Trophoblast cell (in vitro differentiated cells and primary cell): ENCODE data around the gene HAL.

Experiments
- DNase-seq, 2 donors: peaks; one replicate each; pipeline ENCODE4 v3.0.0-alpha.2; 2016
- H2AFZ ChIP-seq: 2 replicates; pipeline ENCODE4 v1.6.1; 2013; ENCODE audit warnings: low read length, moderate library complexity, mild to moderate bottlenecking; ENCODE audit not compliant: insufficient read depth, poor library complexity
- H2AK5ac ChIP-seq: 2 replicates; pipeline ENCODE4 v1.6.1; 2013; ENCODE audit warnings: mild to moderate bottlenecking, low read length
- H2BK120ac ChIP-seq: 2 replicates; pipeline ENCODE4 v1.6.1; 2013; ENCODE audit warnings: low read length, mild to moderate bottlenecking, moderate library complexity; ENCODE audit not compliant: insufficient read depth, poor library complexity
- H2BK12ac ChIP-seq: 2 replicates; pipeline ENCODE4 v1.6.1; 2013; ENCODE audit warnings: mild to moderate bottlenecking, low read length, moderate library complexity
- H2BK5ac ChIP-seq: 2 replicates; pipeline ENCODE4 v1.6.1; 2013; ENCODE audit warnings: low read length, low read depth, moderate library complexity, mild to moderate bottlenecking; ENCODE audit not compliant: poor library complexity
- H3K14ac ChIP-seq: 2 replicates; pipeline ENCODE4 v1.6.1; 2013; ENCODE audit warnings: mild to moderate bottlenecking, low read length
- H3K18ac ChIP-seq: 2 replicates; pipeline ENCODE4 v1.6.1; 2013; ENCODE audit warnings: mild to moderate bottlenecking, low read length
- H3K23ac ChIP-seq: 2 replicates; pipeline ENCODE4 v1.6.1; 2013; ENCODE audit warnings: low read length
- H3K27ac ChIP-seq: 2 replicates; pipeline ENCODE4 v1.5.1; 2013; ENCODE audit warnings: low read depth, mild to moderate bottlenecking, inconsistent platforms, low read length, moderate library complexity
- H3K27me3 ChIP-seq: 2 replicates; pipeline ENCODE4 v1.6.1; 2013; ENCODE audit warnings: inconsistent platforms, mild to moderate bottlenecking, low read length, moderate library complexity; ENCODE audit not compliant: insufficient read depth
- H3K36me3 ChIP-seq, 2 experiments: 1 replicate in 1 of 2; 2 replicates in 1 of 2; pipeline ENCODE4 v1.6.1; 2013; ENCODE audit warnings: low read length in 2 of 2, mild to moderate bottlenecking in 2 of 2, moderate library complexity in 1 of 2; ENCODE audit not compliant: insufficient read depth in 2 of 2, control insufficient read depth in 1 of 2
- H3K4ac ChIP-seq: 2 replicates; pipeline ENCODE4 v1.6.1; 2013; ENCODE audit warnings: low read depth, mild to moderate bottlenecking, low read length, moderate library complexity
- H3K4me1 ChIP-seq, 2 experiments: 1 replicate in 1 of 2; 2 replicates in 1 of 2; pipeline ENCODE4 v1.6.1; 2013; ENCODE audit warnings: low read length in 2 of 2, mild to moderate bottlenecking in 2 of 2, moderate library complexity in 1 of 2; ENCODE audit not compliant: insufficient read depth in 2 of 2, control insufficient read depth in 1 of 2
- H3K4me2 ChIP-seq: 2 replicates; pipeline ENCODE4 v1.6.1; 2013; ENCODE audit warnings: inconsistent platforms, mild to moderate bottlenecking, low read length, moderate library complexity
- H3K4me3 ChIP-seq: 2 replicates; pipeline ENCODE4 v1.5.1; 2013; ENCODE audit warnings: mild to moderate bottlenecking, low read depth, low read length, inconsistent platforms
- H3K79me1 ChIP-seq: one replicate; pipeline ENCODE4 v1.6.1; 2013; ENCODE audit warnings: low read length
- H3K79me2 ChIP-seq: 2 replicates; pipeline ENCODE4 v1.6.1; 2013; ENCODE audit warnings: low read length, mild to moderate bottlenecking; ENCODE audit not compliant: control insufficient read depth, insufficient read depth, poor library complexity
- H3K9ac ChIP-seq: 2 replicates; pipeline ENCODE4 v1.6.1; 2013; ENCODE audit warnings: mild to moderate bottlenecking, low read length
- H3K9me3 ChIP-seq: 2 replicates; pipeline ENCODE4 v1.6.1; 2013; ENCODE audit warnings: low read depth, mild to moderate bottlenecking, control low read depth, inconsistent platforms, low read length; ENCODE audit not compliant: insufficient read depth
- H4K12ac ChIP-seq: 2 replicates; pipeline ENCODE4 v1.6.1; 2013; ENCODE audit warnings: low read depth, mild to moderate bottlenecking, low read length, moderate library complexity
- H4K8ac ChIP-seq: 2 replicates; pipeline ENCODE4 v1.6.1; 2013; ENCODE audit warnings: low read depth, mild to moderate bottlenecking, low read length, moderate library complexity
- H4K91ac ChIP-seq: one replicate; pipeline ENCODE4 v1.6.1; 2013; ENCODE audit warnings: low read depth, mild to moderate bottlenecking, low read length, moderate library complexity
- WGBS: extraction: QIAGEN DNeasy Blood & Tissue Kit; methylation state at CpG from one replicate; pipeline ENCODE4 v1.1.7; 2013; ENCODE audit warnings: missing lambda C conversion rate; ENCODE audit not compliant: insufficient read length, insufficient coverage; ENCODE audit errors: extremely low coverage; 5-methylcytosine and 5-hydroxymethylcytosine counted together

The HAL gene

DNA sequence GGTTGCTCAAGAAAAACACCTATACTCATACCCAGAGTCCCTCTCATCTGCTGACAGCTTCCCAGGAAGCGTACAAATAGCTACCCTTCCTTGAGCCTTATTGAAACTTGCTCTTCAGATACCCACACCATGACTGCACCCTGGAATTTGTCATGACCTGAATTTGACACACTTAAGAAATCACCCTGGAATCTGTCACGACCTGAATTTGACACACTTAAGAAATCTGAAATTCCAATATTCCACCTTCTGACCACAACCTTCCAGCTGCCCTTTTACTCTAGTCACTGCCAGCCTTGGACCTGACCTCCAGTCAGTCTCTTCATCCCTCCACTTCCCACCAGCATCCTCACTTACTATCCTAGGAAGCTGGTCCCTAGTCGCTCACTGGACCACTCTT, 1.1 kb upstream of the HAL start:
- no CpG with 5 or more reads among the region's 3 CpGs for WGBS
- Histone ChIP-seq H3K9me3 (no peaks in the 10 kb centered on the region), H4K12ac (no peak overlapping the region), H3K14ac (no peak overlapping the region), H3K4me1 (peaks cover 0 to 3% of the 10 kb centered on the region in 2 experiments), H4K91ac (no peak overlapping the region), H3K79me1 (no peaks in the 10 kb centered on the region), H3K36me3 (no peaks in the 10 kb centered on the region), H3K4me3 (no peak overlapping the region), H3K9ac (no peak overlapping the region), H3K23ac (no peak overlapping the region), H2AFZ (no peak overlapping the region), H4K8ac (no peak overlapping the region), H3K27me3 (no peaks in the 10 kb centered on the region), H3K4ac (no peak overlapping the region), H2AK5ac (no peak overlapping the region), H3K18ac (no peak overlapping the region), H3K79me2 (no peaks in the 10 kb centered on the region), H3K4me2 (no peak overlapping the region), H2BK12ac (no peak overlapping the region), H3K27ac (no peak overlapping the region), H2BK120ac (no peak overlapping the region), H2BK5ac (no peak overlapping the region)
- no peak for DNase-seq

DNA sequence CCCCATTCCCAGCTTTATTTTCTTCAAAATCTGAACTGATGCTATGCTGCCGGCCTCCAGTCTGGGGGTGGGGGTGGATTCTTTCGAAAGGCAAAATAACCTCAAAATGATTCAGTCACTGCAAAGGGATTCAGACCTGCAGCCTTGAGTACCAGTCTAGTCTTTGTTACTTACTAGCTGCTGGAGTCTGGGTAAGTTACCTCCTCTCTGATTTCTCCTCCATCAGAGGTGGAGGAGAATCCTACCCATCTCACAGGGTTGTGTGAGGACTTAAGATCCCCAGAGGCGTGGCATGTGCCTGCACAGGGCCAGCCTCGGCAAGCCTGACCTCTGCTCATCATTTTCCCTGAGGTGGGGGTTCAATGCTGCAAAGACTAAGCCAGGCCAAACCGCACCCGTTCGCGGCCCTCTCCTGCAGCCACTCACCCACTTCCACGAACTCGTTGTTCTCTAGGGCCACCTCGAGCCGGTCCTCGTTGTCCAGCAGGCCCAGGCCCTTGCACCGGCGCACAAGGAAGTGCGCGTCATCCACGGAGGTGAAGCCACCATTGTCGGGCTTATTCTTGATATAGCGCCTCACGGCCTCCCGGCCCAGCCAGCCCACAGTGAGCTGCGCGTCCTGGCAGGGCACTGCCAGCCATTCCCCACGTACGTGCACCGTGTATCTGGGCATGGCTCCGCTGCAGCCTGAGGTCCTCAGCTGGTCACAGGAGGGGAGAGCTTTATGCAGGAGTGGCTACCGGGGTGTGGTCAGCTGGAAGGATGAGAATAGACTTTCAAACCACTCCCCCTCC, 709 bp downstream of the HAL start:
- Histone ChIP-seq H4K8ac (no peak overlapping the region), H2BK120ac (no peak overlapping the region), H3K79me1 (no peaks in the 10 kb centered on the region), H4K12ac (no peak overlapping the region), H3K4ac (no peak overlapping the region), H3K79me2 (no peaks in the 10 kb centered on the region), H3K14ac (no peak overlapping the region), H3K36me3 (no peaks in the 10 kb centered on the region), H2BK12ac (no peak overlapping the region), H3K27me3 (no peaks in the 10 kb centered on the region), H3K9me3 (no peaks in the 10 kb centered on the region), H3K9ac (no peak overlapping the region), H3K4me3 (no peak overlapping the region), H3K18ac (no peak overlapping the region), H2BK5ac (no peak overlapping the region), H3K23ac (no peak overlapping the region), H3K4me2 (no peak overlapping the region), H4K91ac (no peak overlapping the region), H3K4me1 (peaks cover 0 to 3% of the 10 kb centered on the region in 2 experiments), H2AFZ (no peak overlapping the region), H3K27ac (no peak overlapping the region), H2AK5ac (peak overlapping the region; percentile 28)
- DNase-seq, result no peak
- WGBS, result no CpG with 5 or more reads among the region's 29 CpGs

DNA sequence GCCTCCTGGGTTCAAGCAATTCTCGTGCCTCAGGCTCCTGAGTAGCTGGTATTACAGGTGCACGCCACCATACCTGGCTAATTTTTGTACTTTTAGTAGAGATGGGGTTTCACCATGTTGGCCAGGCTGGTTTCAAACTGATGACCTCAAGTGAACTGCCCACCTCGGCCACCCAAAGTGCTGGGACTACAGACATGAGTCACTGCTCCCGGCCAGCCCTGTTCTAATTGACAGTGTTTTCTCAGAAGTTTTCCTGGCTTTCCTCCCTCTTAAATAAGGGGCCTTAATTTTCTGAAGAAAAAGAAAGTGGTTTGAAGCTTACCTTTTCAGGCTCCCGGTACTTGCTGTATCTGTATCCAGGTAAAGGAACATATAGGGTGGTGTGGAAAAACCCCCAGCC, 1.7 kb downstream of the HAL start:
- Histone ChIP-seq H3K23ac (no peak overlapping the region), H3K9ac (no peak overlapping the region), H3K27me3 (no peaks in the 10 kb centered on the region), H3K79me2 (no peaks in the 10 kb centered on the region), H4K8ac (no peak overlapping the region), H2BK5ac (no peak overlapping the region), H2BK12ac (no peak overlapping the region), H2AK5ac (no peak overlapping the region), H3K36me3 (no peaks in the 10 kb centered on the region), H3K4me3 (no peak overlapping the region), H3K4ac (no peak overlapping the region), H2BK120ac (no peak overlapping the region), H3K4me2 (no peak overlapping the region), H2AFZ (no peak overlapping the region), H4K91ac (no peak overlapping the region), H4K12ac (no peak overlapping the region), H3K14ac (no peak overlapping the region), H3K79me1 (no peaks in the 10 kb centered on the region), H3K18ac (no peak overlapping the region), H3K27ac (no peak overlapping the region), H3K9me3 (no peaks in the 10 kb centered on the region), H3K4me1 (peaks cover 0 to 3% of the 10 kb centered on the region in 2 experiments)
- WGBS, result no CpG with 5 or more reads among the region's 5 CpGs
- DNase-seq, result no peak

DNA sequence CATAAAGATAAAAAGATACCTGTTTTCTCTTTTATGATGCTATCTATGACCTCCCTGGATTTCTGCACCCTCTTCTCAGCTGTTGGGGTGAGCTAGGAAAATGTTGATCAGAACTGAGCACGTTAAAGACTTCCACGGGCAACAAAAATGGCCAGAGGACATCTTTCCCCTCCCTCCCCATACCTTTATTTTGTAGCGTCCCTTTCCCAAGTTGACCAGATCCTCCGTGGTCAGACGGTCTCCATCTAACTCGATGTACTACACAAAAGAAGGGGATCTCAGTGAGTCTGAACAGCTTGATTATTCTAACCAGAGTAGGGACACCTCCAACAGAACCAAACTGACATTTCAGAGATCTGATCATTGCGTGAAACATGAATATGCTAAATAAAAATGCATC, 2.2 kb downstream of the HAL start:
- Histone ChIP-seq H2AK5ac (no peak overlapping the region), H4K91ac (no peak overlapping the region), H3K18ac (no peak overlapping the region), H3K27ac (no peak overlapping the region), H2BK5ac (no peak overlapping the region), H2AFZ (no peak overlapping the region), H3K79me1 (no peaks in the 10 kb centered on the region), H3K9ac (no peak overlapping the region), H3K9me3 (no peaks in the 10 kb centered on the region), H3K23ac (no peak overlapping the region), H3K79me2 (no peaks in the 10 kb centered on the region), H3K4me3 (no peak overlapping the region), H3K4me1 (peaks cover 0 to 3% of the 10 kb centered on the region in 2 experiments), H2BK120ac (no peak overlapping the region), H3K27me3 (no peaks in the 10 kb centered on the region), H3K4me2 (no peak overlapping the region), H4K12ac (no peak overlapping the region), H3K36me3 (no peaks in the 10 kb centered on the region), H2BK12ac (no peak overlapping the region), H3K4ac (no peak overlapping the region), H4K8ac (no peak overlapping the region), H3K14ac (no peak overlapping the region)
- WGBS, result no CpG with 5 or more reads among the region's 7 CpGs
- DNase-seq, result no peak
